OCI-LY1 (cell line): ENCODE data around the gene STRIT1.

Experiments used
- H2AFZ ChIP-seq: fragments of 200-600 bp; sonication (generic), shearing (Covaris generic); 2 replicates; pipeline ENCODE4 v1.6.0; 2014; ENCODE audit warnings: antibody characterized with exemption, mild to moderate bottlenecking, low read length
- H3F3A ChIP-seq: fragments of 200-600 bp; sonication (generic), shearing (Covaris generic); 2 replicates; pipeline ENCODE4 v1.6.0; 2014; ENCODE audit warnings: mild to moderate bottlenecking, antibody characterized with exemption, low read length, moderate library complexity; ENCODE audit not compliant: insufficient read depth
- H3K27ac ChIP-seq: fragments of 200-600 bp; sonication (generic); 2 replicates; pipeline ENCODE4 v1.5.1; 2014; ENCODE audit warnings: low read length, mixed run types, mild to moderate bottlenecking, low read depth; ENCODE audit not compliant: poor library complexity, severe bottlenecking
- H3K27me3 ChIP-seq: fragments of 200-600 bp; sonication (generic); 2 replicates; pipeline ENCODE4 v1.6.0; 2014; ENCODE audit warnings: antibody characterized with exemption, mild to moderate bottlenecking, low read length, moderate library complexity; ENCODE audit not compliant: insufficient read depth
- H3K36me3 ChIP-seq: fragments of 200-600 bp; sonication (generic); 2 replicates; pipeline ENCODE4 v1.6.1; 2014; ENCODE audit warnings: mild to moderate bottlenecking, antibody characterized with exemption, low read length, moderate library complexity, mixed read lengths; ENCODE audit not compliant: insufficient read depth
- H3K4me1 ChIP-seq: fragments of 200-600 bp; sonication (generic); 2 replicates; pipeline ENCODE4 v1.5.1; 2014; ENCODE audit warnings: mild to moderate bottlenecking, low read length, moderate library complexity; ENCODE audit not compliant: insufficient read depth, severe bottlenecking
- H3K4me2 ChIP-seq: fragments of 200-600 bp; sonication (generic), shearing (Covaris generic); 2 replicates; pipeline ENCODE4 v1.6.1; 2014; ENCODE audit warnings: low read length
- H3K4me3 ChIP-seq: fragments of 200-600 bp; sonication (generic); 2 replicates; pipeline ENCODE4 v1.5.1; 2014; ENCODE audit warnings: low read length, low read depth, mild to moderate bottlenecking, mixed read lengths; ENCODE audit not compliant: poor library complexity, severe bottlenecking
- H3K79me2 ChIP-seq: fragments of 200-600 bp; shearing (Covaris generic); 2 replicates; pipeline ENCODE4 v1.6.1; 2016; ENCODE audit warnings: mixed run types, low read length, mixed read lengths; ENCODE audit not compliant: insufficient read depth
- H3K9ac ChIP-seq: fragments of 200-600 bp; sonication (generic), shearing (Covaris generic); 2 replicates; pipeline ENCODE4 v1.6.1; 2014; ENCODE audit warnings: mild to moderate bottlenecking, low read length, mixed read lengths
- H3K9me2 ChIP-seq: fragments of 200-600 bp; sonication (generic), shearing (Covaris generic); 2 replicates; pipeline ENCODE4 v1.6.1; 2014; ENCODE audit warnings: low read depth, mild to moderate bottlenecking, low read length, mixed read lengths
- H3K9me3 ChIP-seq: fragments of 200-600 bp; shearing (Covaris generic); 2 replicates; pipeline ENCODE4 v1.6.1; 2014; ENCODE audit warnings: low read length, mixed read lengths
- H4K20me1 ChIP-seq: fragments of 200-600 bp; sonication (generic), shearing (Covaris generic); 2 replicates; pipeline ENCODE4 v1.6.0; 2016; ENCODE audit warnings: mild to moderate bottlenecking, low read length; ENCODE audit not compliant: insufficient read depth
- EZH2 ChIP-seq: fragments of 200-600 bp; sonication (generic), shearing (Covaris generic); IDR thresholded peaks from 2 replicates; pipeline ENCODE4 v1.8.0; 2017; ENCODE audit warnings: borderline replicate concordance, mixed run types, mild to moderate bottlenecking, antibody characterized with exemption, low read length, moderate library complexity, mixed read lengths
- TF ChIP-seq, protein P1 (sequence below): fragments of 200-600 bp; sonication (generic), shearing (Covaris generic); IDR thresholded peaks from 2 replicates; pipeline ENCODE4 v1.5.1; 2017; ENCODE audit warnings: mild to moderate bottlenecking, antibody characterized with exemption, low read length, moderate library complexity, mixed read lengths

The STRIT1 gene

DNA sequence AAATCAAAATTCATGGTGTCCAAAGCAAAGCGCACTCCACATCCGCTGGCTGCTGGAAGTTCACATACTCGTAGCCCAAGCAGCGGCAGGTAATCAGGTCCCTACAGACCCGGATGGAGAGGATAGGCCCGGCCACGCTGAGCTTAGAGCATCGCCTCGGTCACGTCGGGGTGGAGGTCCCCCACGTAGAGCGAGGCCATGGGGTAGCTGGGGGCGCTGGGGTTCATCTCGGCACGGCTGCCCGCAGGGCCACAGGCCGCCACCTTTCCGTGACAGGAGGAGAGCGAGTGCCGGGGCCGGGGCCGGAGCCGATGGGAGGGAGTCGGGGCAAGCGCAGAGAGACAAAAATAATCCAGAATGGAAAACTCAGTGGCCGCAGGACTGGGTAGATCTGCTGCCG lies 16.1 kb upstream of the STRIT1 start:
- no peak overlapping the region for H3K4me2 ChIP-seq
- no peak overlapping the region for H3K4me3 ChIP-seq
- no peak overlapping the region for H3K9ac ChIP-seq
- no peaks in the 10 kb centered on the region for H3K4me1 ChIP-seq
- H3K36me3 ChIP-seq: no peaks in the 10 kb centered on the region
- no peaks in the 10 kb centered on the region for H3K9me3 ChIP-seq
- no peaks in the 10 kb centered on the region for H4K20me1 ChIP-seq
- no peak overlapping the region for H3K27ac ChIP-seq
- no peaks in the 10 kb centered on the region for H3K27me3 ChIP-seq
- no peaks in the 10 kb centered on the region for H3K79me2 ChIP-seq
- TF ChIP-seq EZH2: no peak
- TF ChIP-seq, protein P1, sequence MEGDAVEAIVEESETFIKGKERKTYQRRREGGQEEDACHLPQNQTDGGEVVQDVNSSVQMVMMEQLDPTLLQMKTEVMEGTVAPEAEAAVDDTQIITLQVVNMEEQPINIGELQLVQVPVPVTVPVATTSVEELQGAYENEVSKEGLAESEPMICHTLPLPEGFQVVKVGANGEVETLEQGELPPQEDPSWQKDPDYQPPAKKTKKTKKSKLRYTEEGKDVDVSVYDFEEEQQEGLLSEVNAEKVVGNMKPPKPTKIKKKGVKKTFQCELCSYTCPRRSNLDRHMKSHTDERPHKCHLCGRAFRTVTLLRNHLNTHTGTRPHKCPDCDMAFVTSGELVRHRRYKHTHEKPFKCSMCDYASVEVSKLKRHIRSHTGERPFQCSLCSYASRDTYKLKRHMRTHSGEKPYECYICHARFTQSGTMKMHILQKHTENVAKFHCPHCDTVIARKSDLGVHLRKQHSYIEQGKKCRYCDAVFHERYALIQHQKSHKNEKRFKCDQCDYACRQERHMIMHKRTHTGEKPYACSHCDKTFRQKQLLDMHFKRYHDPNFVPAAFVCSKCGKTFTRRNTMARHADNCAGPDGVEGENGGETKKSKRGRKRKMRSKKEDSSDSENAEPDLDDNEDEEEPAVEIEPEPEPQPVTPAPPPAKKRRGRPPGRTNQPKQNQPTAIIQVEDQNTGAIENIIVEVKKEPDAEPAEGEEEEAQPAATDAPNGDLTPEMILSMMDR: no peak
- H2AFZ ChIP-seq: no peak overlapping the region
- no peaks in the 10 kb centered on the region for H3K9me2 ChIP-seq
- no peaks in the 10 kb centered on the region for H3F3A ChIP-seq

DNA sequence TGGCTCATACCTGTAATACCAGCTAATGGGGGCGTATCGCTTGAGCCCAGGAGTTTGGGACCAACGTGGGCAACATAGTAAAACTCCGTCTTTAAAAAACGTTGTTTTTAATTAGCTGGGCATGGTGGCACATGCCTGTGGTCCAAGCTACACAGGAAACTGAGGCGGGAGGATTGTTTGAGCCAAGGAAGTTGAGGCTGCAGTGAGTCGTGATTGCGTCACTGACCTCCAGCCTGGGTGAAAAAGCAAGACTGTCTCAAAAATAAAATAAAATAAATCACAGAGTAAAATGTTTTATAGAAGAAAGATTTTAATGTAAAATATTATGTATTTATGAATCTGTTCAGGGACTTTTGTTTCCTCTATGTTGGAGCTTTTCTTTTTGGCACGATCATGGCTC lies 15.3 kb upstream of the STRIT1 start:
- Histone ChIP-seq H3K79me2 (no peaks in the 10 kb centered on the region), H3K27me3 (no peaks in the 10 kb centered on the region), H4K20me1 (no peaks in the 10 kb centered on the region), H3K9ac (no peak overlapping the region), H3K4me3 (no peak overlapping the region), H3K9me3 (no peaks in the 10 kb centered on the region), H2AFZ (no peak overlapping the region), H3K4me1 (no peaks in the 10 kb centered on the region), H3K36me3 (no peaks in the 10 kb centered on the region), H3F3A (no peaks in the 10 kb centered on the region), H3K27ac (no peak overlapping the region), H3K4me2 (no peak overlapping the region), H3K9me2 (no peaks in the 10 kb centered on the region)
- no peak for TF ChIP-seq EZH2
- TF ChIP-seq, protein P1: no peak

DNA sequence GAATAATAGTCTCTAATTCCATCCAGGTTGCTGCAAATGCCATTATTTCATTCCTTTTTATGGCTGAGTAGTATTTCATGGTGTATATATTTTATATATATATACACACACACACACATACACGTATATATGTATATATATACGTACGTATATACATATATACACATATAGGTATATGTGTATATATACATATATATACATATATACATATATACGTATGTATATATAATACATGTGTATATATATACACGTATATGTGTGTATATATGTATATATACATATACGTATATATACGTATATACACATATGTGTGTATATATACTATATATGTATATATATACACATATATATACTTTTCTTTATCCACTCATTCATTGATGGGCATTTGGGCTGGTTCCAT lies 13.7 kb upstream of the STRIT1 start:
- Histone ChIP-seq H3F3A (no peaks in the 10 kb centered on the region), H3K36me3 (no peaks in the 10 kb centered on the region), H3K9me3 (no peaks in the 10 kb centered on the region), H3K27ac (no peak overlapping the region), H3K79me2 (no peaks in the 10 kb centered on the region), H3K27me3 (no peaks in the 10 kb centered on the region), H2AFZ (no peak overlapping the region), H3K4me3 (no peak overlapping the region), H3K4me1 (no peaks in the 10 kb centered on the region), H3K4me2 (no peak overlapping the region), H3K9me2 (no peaks in the 10 kb centered on the region), H3K9ac (no peak overlapping the region), H4K20me1 (no peaks in the 10 kb centered on the region)
- no peak for TF ChIP-seq EZH2
- TF ChIP-seq, protein P1: no peak
